GM12878 (cell line): ENCODE results near the gene TBC1D1.

Experiments used
- CBX5 ChIP-seq: sonication (generic); IDR thresholded peaks from 2 replicates; pipeline ENCODE4 v1.6.1; 2016; ENCODE audit warnings: low read depth, moderate library complexity, mild to moderate bottlenecking, inconsistent platforms
- CTCF ChIP-seq, 3 experiments: IDR thresholded peaks in 2 of 3; conservative IDR thresholded peaks in 1 of 3; 2 replicates each; pipeline ENCODE4 v1.5.1; 2011; ENCODE audit warnings: low read depth in 3 of 3, low read length in 3 of 3, mild to moderate bottlenecking in 3 of 3, control low read depth in 2 of 3, moderate library complexity in 2 of 3, inconsistent platforms in 1 of 3, mixed read lengths in 1 of 3; ENCODE audit not compliant: control insufficient read depth in 2 of 3, insufficient read depth in 1 of 3; ENCODE audit errors: extremely low read depth in 1 of 3
- EP300 ChIP-seq, 2 experiments: fragments of 150-350 bp in 1 of 2; IDR thresholded peaks; 2 replicates each; pipeline ENCODE4 v1.6.1; 2011 to 2012; ENCODE audit warnings: low read depth in 2 of 2, low read length in 2 of 2, borderline replicate concordance in 1 of 2, improper control_type of control experiment in 1 of 2, inconsistent platforms in 1 of 2; ENCODE audit not compliant: control insufficient read depth in 1 of 2
- EZH2 ChIP-seq: IDR thresholded peaks from 2 replicates; pipeline ENCODE4 v1.6.1; 2012; ENCODE audit warnings: low read depth, mild to moderate bottlenecking, control low read depth, inconsistent platforms, low read length, borderline replicate concordance; ENCODE audit not compliant: control insufficient read depth
- HDGF ChIP-seq: fragments of 450-650 bp; IDR thresholded peaks from 2 replicates; pipeline ENCODE4 v1.6.1; 2016; ENCODE audit warnings: antibody characterized with exemption
- JUND ChIP-seq: IDR thresholded peaks from 2 replicates; pipeline ENCODE4 v1.6.1; 2012; ENCODE audit warnings: low read depth, mild to moderate bottlenecking, low read length, improper control_type of control experiment, moderate library complexity
- PAX8 ChIP-seq: fragments of 450-650 bp; IDR thresholded peaks from 2 replicates; pipeline ENCODE4 v1.6.1; 2017; ENCODE audit warnings: mild to moderate bottlenecking, moderate library complexity
- POLR2AphosphoS5 ChIP-seq: IDR thresholded peaks from 2 replicates; pipeline ENCODE4 v1.6.1; 2011; ENCODE audit warnings: mild to moderate bottlenecking, low read length, inconsistent platforms
- RAD51 ChIP-seq: fragments of 450-650 bp; IDR thresholded peaks from 2 replicates; pipeline ENCODE4 v1.6.1; 2016; ENCODE audit warnings: moderate library complexity, mild to moderate bottlenecking, inconsistent platforms
- TAF1 ChIP-seq: IDR thresholded peaks from 2 replicates; pipeline ENCODE4 v1.6.1; 2011; ENCODE audit warnings: mild to moderate bottlenecking, low read depth, low read length, borderline replicate concordance
- USF2 ChIP-seq: IDR thresholded peaks from 2 replicates; pipeline ENCODE4 v1.6.1; 2011; ENCODE audit warnings: low read depth, low read length, improper control_type of control experiment, borderline replicate concordance
- ZBTB40 ChIP-seq: fragments of 450-650 bp; IDR thresholded peaks from 2 replicates; pipeline ENCODE4 v1.6.1; 2016; ENCODE audit warnings: mild to moderate bottlenecking, moderate library complexity, borderline replicate concordance
- ZNF384 ChIP-seq: IDR thresholded peaks from 2 replicates; pipeline ENCODE4 v1.6.1; 2012; ENCODE audit warnings: low read depth, mild to moderate bottlenecking, low read length, improper control_type of control experiment, borderline replicate concordance

- TF ChIP-seq CTCF (IDR thresholded peaks at IDR 0.05 in 2 of 3, conservative IDR thresholded peaks at IDR 0.05 in 1 of 3; ENCODE audit: control insufficient read depth in 2 of 3, extremely low read depth in 1 of 3, insufficient read depth in 1 of 3, low read depth in 3 of 3, low read length in 3 of 3), result no peak
- TF ChIP-seq ZNF384, result no peak
- TF ChIP-seq TAF1, result no peak
- TF ChIP-seq EP300 (IDR thresholded peaks at IDR 0.05; ENCODE audit: borderline replicate concordance in 1 of 2, control insufficient read depth in 1 of 2, low read depth in 2 of 2, low read length in 2 of 2), result no peak
- TF ChIP-seq JUND, result no peak
- TF ChIP-seq ZBTB40, result no peak
- TF ChIP-seq USF2, result no peak
- no peak for TF ChIP-seq EZH2
- TF ChIP-seq PAX8, result no peak
- TF ChIP-seq HDGF, result no peak
- no peak for TF ChIP-seq RAD51
- TF ChIP-seq CBX5, result no peak
- TF ChIP-seq POLR2AphosphoS5, result no peak
Measured at GRCh38 chr4:38007645-38008044, 116.8 kb downstream of the TBC1D1 start.
